ENCODE measurements around the gene PFKFB3. TPM values are rescaled to one million over a fixed set of nuclear protein-coding genes. Genes with fewer than 3 reads are reported as not detected.

Gene PFKFB3
- total RNA-seq, 1 donor = 19.2 TPM

GRCh38 chr10:6198171-6198570, 4.6 kb upstream of the PFKFB3 start:
- Histone ChIP-seq H3K4me3 (ENCODE audit: insufficient read depth, low read length) (no peak overlapping the region), H3K79me2 (ENCODE audit: insufficient read depth, low read length) (no peaks in the 10 kb centered on the region), H3K27me3 (ENCODE audit: insufficient read depth, low read length) (peaks cover 24% of the 10 kb centered on the region), H3K9me3 (ENCODE audit: low read depth, low read length) (no peaks in the 10 kb centered on the region), H2AFZ (ENCODE audit: low read length) (no peak overlapping the region), H3K4me2 (ENCODE audit: insufficient read depth, low read length) (no peak overlapping the region), H3K27ac (ENCODE audit: low read depth, low read length) (no peak overlapping the region), H3K4me1 (ENCODE audit: insufficient read depth, low read length) (peaks cover 27% of the 10 kb centered on the region), H3K36me3 (ENCODE audit: insufficient read depth, low read length) (no peaks in the 10 kb centered on the region), H4K20me1 (ENCODE audit: insufficient read depth, low read length) (peaks cover 10% of the 10 kb centered on the region)
- no peak for TF ChIP-seq CTCF (IDR thresholded peaks at IDR 0.05; ENCODE audit: extremely low read depth, low read depth, low read length)
- DNase-seq (ENCODE audit: insufficient read length, low spot score, missing footprints) = no peak

- no peaks in the 10 kb centered on the region for H3K79me2 ChIP-seq (ENCODE audit: insufficient read depth, low read length)
- TF ChIP-seq CTCF (IDR thresholded peaks at IDR 0.05; ENCODE audit: extremely low read depth, low read depth, low read length) = no peak
- no peak for DNase-seq (ENCODE audit: insufficient read length, low spot score, missing footprints)
- peaks cover 6% of the 10 kb centered on the region for H4K20me1 ChIP-seq (ENCODE audit: insufficient read depth, low read length)
- H3K27ac ChIP-seq (ENCODE audit: low read depth, low read length) = no peak overlapping the region
- H3K4me1 ChIP-seq (ENCODE audit: insufficient read depth, low read length) = peaks cover 27% of the 10 kb centered on the region
- no peak overlapping the region for H3K4me2 ChIP-seq (ENCODE audit: insufficient read depth, low read length)
- H2AFZ ChIP-seq (ENCODE audit: low read length) = no peak overlapping the region
- H3K4me3 ChIP-seq (ENCODE audit: insufficient read depth, low read length) = no peak overlapping the region
- peaks cover 24% of the 10 kb centered on the region for H3K27me3 ChIP-seq (ENCODE audit: insufficient read depth, low read length)
- H3K9me3 ChIP-seq (ENCODE audit: low read depth, low read length) = no peaks in the 10 kb centered on the region
- H3K36me3 ChIP-seq (ENCODE audit: insufficient read depth, low read length) = no peaks in the 10 kb centered on the region
These were observed 3.5 kb upstream of the PFKFB3 start for GRCh38 chr10:6199131-6199733.

GRCh38 chr10:6200440-6200733, 2.3 kb upstream of the PFKFB3 start:
- peaks cover 11% of the 10 kb centered on the region for H4K20me1 ChIP-seq (ENCODE audit: insufficient read depth, low read length)
- peak overlapping the region; percentile 78 for H3K4me2 ChIP-seq (ENCODE audit: insufficient read depth, low read length)
- no peak overlapping the region for H3K27ac ChIP-seq (ENCODE audit: low read depth, low read length)
- peaks cover 24% of the 10 kb centered on the region for H3K27me3 ChIP-seq (ENCODE audit: insufficient read depth, low read length)
- peaks cover 9% of the 10 kb centered on the region for H3K79me2 ChIP-seq (ENCODE audit: insufficient read depth, low read length)
- TF ChIP-seq CTCF (IDR thresholded peaks at IDR 0.05; ENCODE audit: extremely low read depth, low read depth, low read length) = no peak
- no peaks in the 10 kb centered on the region for H3K36me3 ChIP-seq (ENCODE audit: insufficient read depth, low read length)
- no peak overlapping the region for H2AFZ ChIP-seq (ENCODE audit: low read length)
- no peak overlapping the region for H3K4me3 ChIP-seq (ENCODE audit: insufficient read depth, low read length)
- DNase-seq (ENCODE audit: insufficient read length, low spot score, missing footprints) = no peak
- H3K4me1 ChIP-seq (ENCODE audit: insufficient read depth, low read length) = peaks cover 32% of the 10 kb centered on the region
- no peaks in the 10 kb centered on the region for H3K9me3 ChIP-seq (ENCODE audit: low read depth, low read length)

- H3K79me2 ChIP-seq (ENCODE audit: insufficient read depth, low read length) = peaks cover 9% of the 10 kb centered on the region
- peaks cover 11% of the 10 kb centered on the region for H4K20me1 ChIP-seq (ENCODE audit: insufficient read depth, low read length)
- peak overlapping the region; percentile 9 for H2AFZ ChIP-seq (ENCODE audit: low read length)
- no peak for TF ChIP-seq CTCF (IDR thresholded peaks at IDR 0.05; ENCODE audit: extremely low read depth, low read depth, low read length)
- H3K27ac ChIP-seq (ENCODE audit: low read depth, low read length) = no peak overlapping the region
- peak overlapping the region; percentile 86 for H3K4me3 ChIP-seq (ENCODE audit: insufficient read depth, low read length)
- peak; percentile 87 for DNase-seq (ENCODE audit: insufficient read length, low spot score, missing footprints)
- peaks cover 26% of the 10 kb centered on the region for H3K4me1 ChIP-seq (ENCODE audit: insufficient read depth, low read length)
- H3K36me3 ChIP-seq (ENCODE audit: insufficient read depth, low read length) = no peaks in the 10 kb centered on the region
- H3K27me3 ChIP-seq (ENCODE audit: insufficient read depth, low read length) = peaks cover 24% of the 10 kb centered on the region
- no peaks in the 10 kb centered on the region for H3K9me3 ChIP-seq (ENCODE audit: low read depth, low read length)
- H3K4me2 ChIP-seq (ENCODE audit: insufficient read depth, low read length) = peak overlapping the region; percentile 97
These were observed 1.8 kb upstream of the PFKFB3 start for GRCh38 chr10:6200734-6201515.

Measured in osteoblast (primary cell).